K562 (cell line): Measurements from ENCODE around the gene HELLS. TPM values are rescaled to one million over a fixed set of nuclear protein-coding genes. Genes with fewer than 3 reads are reported as not detected.

Experiments
- ATAC-seq: fragments of 200-7000 bp; cut with Tn5 transposase; 3 replicates; pipeline ENCODE4 v1.9.1; 2020; ENCODE audit warnings: moderate library complexity
- Bru-seq: library from RNA; stranded (reverse); fragments of 400-500 nt; gene quantifications from one replicate; lab custom pipeline; 2021; lab: Mats Ljungman, UMichigan
- BruChase-seq, 2 experiments: library from RNA; stranded (reverse); fragments of 400-500 nt; gene quantifications; one replicate each; lab custom pipeline; 2021; lab: Mats Ljungman, UMichigan
- BruUV-seq: library from RNA; stranded (reverse); fragments of 400-500 nt; replicated peaks from 2 replicates; lab custom pipeline; 2021; lab: Mats Ljungman, UMichigan
- CTCF ChIA-PET: fragments of 300-600 bp; formaldehyde crosslinking; extraction: SDS; loops from one replicate; lab custom pipeline; 2021; ENCODE audit warnings: low intra/inter-chr PET ratio; lab: Yijun Ruan, JAX
- POLR2A ChIA-PET: fragments of 300-600, 350-650 bp; sonication (Branson Sonifier 250); formaldehyde crosslinking; extraction: SDS; loops from one replicate; lab custom pipeline; 2021; ENCODE audit warnings: antibody characterized with exemption, inconsistent platforms; lab: Yijun Ruan, JAX
- DNase-seq, 4 experiments: peaks; one replicate each; pipeline versions ENCODE4 v3.0.0 to v3.0.0-alpha.2; 2011 to 2018; ENCODE audit warnings: low spot score in 3 of 4, mixed read lengths in 3 of 4; ENCODE audit errors: extremely low read depth in 1 of 4
- FAIRE-seq: peaks from 2 replicates; lab custom pipeline; 2011; peaks lifted over from hg19 to GRCh38; lab: Jason Lieb, UNC
- H2AFZ ChIP-seq: 2 replicates; pipeline ENCODE4 v1.6.0; 2011; ENCODE audit warnings: low read depth, low read length, control low read depth, inconsistent platforms
- H3K27ac ChIP-seq: fragments of 200-600 bp; 3 replicates; pipeline ENCODE4 v1.8.0; 2011; ENCODE audit warnings: low read depth, mild to moderate bottlenecking, control low read depth, inconsistent platforms, low read length, moderate library complexity, mixed read lengths; ENCODE audit errors: extremely low read depth
- H3K27me3 ChIP-seq, 2 experiments: fragments of 300-600 bp in 1 of 2; 2 replicates in 1 of 2; 3 replicates in 1 of 2; pipeline versions ENCODE4 v1.6.0 to v1.8.0; 2011; ENCODE audit warnings: inconsistent platforms in 2 of 2, low read length in 2 of 2, mild to moderate bottlenecking in 1 of 2, mixed read lengths in 1 of 2, moderate library complexity in 1 of 2; ENCODE audit not compliant: control insufficient read depth in 2 of 2, insufficient read depth in 2 of 2
- H3K36me3 ChIP-seq: fragments of 300-600 bp; 3 replicates; pipeline ENCODE4 v1.8.0; 2011; ENCODE audit warnings: mild to moderate bottlenecking, low read length, inconsistent platforms; ENCODE audit not compliant: control insufficient read depth, insufficient read depth
- H3K4me1 ChIP-seq, 2 experiments: fragments of 200-600 bp in 1 of 2; replicated peaks in 1 of 2; 2 replicates in 1 of 2; 3 replicates in 1 of 2; pipeline versions ENCODE4 v1.5.1 to v1.8.0; 2011; ENCODE audit warnings: inconsistent platforms in 2 of 2, low read length in 2 of 2, mild to moderate bottlenecking in 1 of 2, mixed read lengths in 1 of 2, moderate library complexity in 1 of 2; ENCODE audit not compliant: control insufficient read depth in 2 of 2, insufficient read depth in 2 of 2
- H3K4me2 ChIP-seq: 2 replicates; pipeline ENCODE4 v1.6.1; 2011; ENCODE audit warnings: low read length, control low read depth, inconsistent platforms, mixed read lengths; ENCODE audit not compliant: insufficient read depth
- H3K4me3 ChIP-seq: fragments of 200-600 bp; sonication (generic), shearing (Covaris generic); 2 replicates; pipeline ENCODE4 v1.5.1; 2016; ENCODE audit warnings: control low read depth, inconsistent platforms
- H3K79me2 ChIP-seq: fragments of 200-600 bp; 3 replicates; pipeline ENCODE4 v1.8.0; 2011; ENCODE audit warnings: low read length, inconsistent platforms; ENCODE audit not compliant: control insufficient read depth, insufficient read depth
- H3K9ac ChIP-seq, 2 experiments: 2 replicates each; pipeline versions ENCODE4 v1.6.0 to v1.6.1; 2011; ENCODE audit warnings: low read depth in 2 of 2, low read length in 2 of 2, control low read depth in 1 of 2, inconsistent platforms in 1 of 2, mild to moderate bottlenecking in 1 of 2, mixed read lengths in 1 of 2; ENCODE audit not compliant: insufficient read depth in 1 of 2
- H3K9me1 ChIP-seq: one replicate; pipeline ENCODE4 v1.6.0; 2011; ENCODE audit warnings: inconsistent platforms, mild to moderate bottlenecking, low read length, moderate library complexity; ENCODE audit not compliant: control insufficient read depth, insufficient read depth
- H3K9me3 ChIP-seq: replicated peaks from 2 replicates; pipeline ENCODE4 v1.5.1; 2011; ENCODE audit warnings: low read depth, low read length, inconsistent platforms; ENCODE audit not compliant: control insufficient read depth, insufficient read depth
- H4K20me1 ChIP-seq: replicated peaks from 2 replicates; pipeline ENCODE4 v1.6.1; 2011; ENCODE audit warnings: low read length, inconsistent platforms, mixed read lengths; ENCODE audit not compliant: control insufficient read depth, insufficient read depth
- BDP1 ChIP-seq: IDR thresholded peaks from 3 replicates; pipeline ENCODE4 v1.6.1; 2011; ENCODE audit not compliant: insufficient read length, insufficient read depth
- BMI1 ChIP-seq: fragments of 150-350 bp; IDR thresholded peaks from 2 replicates; pipeline ENCODE4 v1.6.1; 2014; ENCODE audit warnings: low read length
- ESRRA ChIP-seq: fragments of 450-650 bp; IDR thresholded peaks from 2 replicates; pipeline ENCODE4 v1.6.1; 2014; ENCODE audit warnings: low read depth, mild to moderate bottlenecking, moderate library complexity, borderline replicate concordance
- HDAC1 ChIP-seq, 2 experiments: fragments of 450-650 bp; IDR thresholded peaks; 2 replicates each; pipeline ENCODE4 v1.6.1; 2016 to 2017; ENCODE audit warnings: inconsistent platforms in 1 of 2, mild to moderate bottlenecking in 1 of 2, moderate library complexity in 1 of 2
- HDGF ChIP-seq: fragments of 450-650 bp; IDR thresholded peaks from 2 replicates; pipeline ENCODE4 v1.6.1; 2016
- HIVEP1 ChIP-seq: fragments of 250-450 bp; sonication (Bioruptor Pico); IDR thresholded peaks from 2 replicates; pipeline ENCODE4 v1.4.0; 2020; ENCODE audit warnings: mild to moderate bottlenecking
- MAZ ChIP-seq, 2 experiments: fragments of 450-650 bp in 1 of 2; sonication (generic) in 1 of 2; formaldehyde crosslinking; IDR thresholded peaks in 1 of 2; conservative IDR thresholded peaks in 1 of 2; 2 replicates each; pipeline versions ENCODE4 v1.4.0 to v1.5.0; 2020; ENCODE audit warnings: mild to moderate bottlenecking in 1 of 2, missing genetic modification reagents in 1 of 2
- MTA2 ChIP-seq: fragments of 450-650 bp; IDR thresholded peaks from 2 replicates; pipeline ENCODE4 v1.6.1; 2016; ENCODE audit warnings: low read depth
- PATZ1 ChIP-seq: fragments of 250-450 bp; sonication (Bioruptor Pico); IDR thresholded peaks from 2 replicates; pipeline ENCODE4 v1.5.0; 2020; ENCODE audit warnings: mild to moderate bottlenecking, borderline replicate concordance
- PHF8 ChIP-seq: fragments of 200-600 bp; sonication (generic); IDR thresholded peaks from 2 replicates; pipeline ENCODE4 v1.6.1; 2012; ENCODE audit warnings: mixed run types, mild to moderate bottlenecking, inconsistent platforms, low read length, moderate library complexity, borderline replicate concordance
- RBBP5 ChIP-seq: fragments of 200-600 bp; sonication (generic); IDR thresholded peaks from 2 replicates; pipeline ENCODE4 v1.6.1; 2012; ENCODE audit warnings: borderline replicate concordance, mild to moderate bottlenecking, low read length, control low read depth, inconsistent platforms; ENCODE audit not compliant: insufficient read depth, poor library complexity, severe bottlenecking
- SIRT6 ChIP-seq: IDR thresholded peaks from one replicate; pipeline ENCODE4 v1.6.1; 2012; ENCODE audit warnings: low read depth, mild to moderate bottlenecking, control low read depth, inconsistent platforms, low read length, moderate library complexity
- ZBTB2 ChIP-seq: fragments of 450-650 bp; IDR thresholded peaks from 2 replicates; pipeline ENCODE4 v1.6.1; 2016; ENCODE audit warnings: antibody characterized with exemption
- WGBS: fragments of 100-300 bp; shearing (Covaris generic); methylation state at CpG from one replicate; pipeline ENCODE4 v1.1.6; 2016; ENCODE audit warnings: low coverage, mixed read lengths; ENCODE audit not compliant: insufficient coverage; ENCODE audit errors: missing lambda C conversion rate; 5-methylcytosine and 5-hydroxymethylcytosine counted together
- in situ Hi-C: fragments of 300-500 bp; cut with MboI; formaldehyde crosslinking; loops from 4 replicates; pipeline ENCODE4 v1.15.0; 2018; ENCODE audit warnings: inconsistent platforms, mixed read lengths
- intact Hi-C: fragments of 100-400 bp; cut with micrococcal nuclease; formaldehyde crosslinking; loops from 2 replicates; pipeline ENCODE4 v1.14.2; 2022
- long read RNA-seq, 3 experiments: library from polyadenylated mRNA in 2 of 3; library from RNA in 1 of 3; unstranded in 2 of 3; stranded (forward) in 1 of 3; transcript quantifications; one replicate each; pipeline ENCODE4 v2.0.0, GENCODE V29; 2019 to 2022
- polyA minus RNA-seq, 3 experiments: library from RNA; depleted of rRNA, polyadenylated mRNA; stranded (reverse); fragments of >200 nt; gene quantifications; 2 replicates each; pipeline ENCODE4 v1.2.3, GENCODE V29; 2011
- polyA plus RNA-seq, 8 experiments: library from polyadenylated mRNA; depleted of rRNA in 4 of 8; stranded (reverse) in 5 of 8; unstranded in 3 of 8; fragments of >200 nt; fragmentation: Nextera tagmentation in 2 of 8; fragmentation: Illumina TruSeq in 1 of 8; extraction: Ambion mirVana in 2 of 8; extraction: Trizol in 1 of 8; gene quantifications; 2 replicates each; pipeline versions ENCODE4 v1.2.1 to v1.2.3, GENCODE V29; 2011 to 2014; ENCODE audit warnings: inconsistent platforms in 1 of 8, missing spikeins in 1 of 8
- total RNA-seq, 7 experiments: library from RNA; depleted of rRNA in 6 of 7; stranded (reverse); fragments of >200 nt in 6 of 7; fragmentation: Illumina TruSeq in 2 of 7; extraction: Trizol in 2 of 7; gene quantifications; 2 replicates each; pipeline versions ENCODE4 v1.2.1 to v1.2.3, GENCODE V29; 2011 to 2021; ENCODE audit warnings: low replicate concordance in 1 of 7

The HELLS gene
- 77.0 and 189 TPM in 2 replicates for total RNA-seq (2011; cell fraction: chromatin; rRNA removed; ENCODE audit: low replicate concordance)
- 33.5 and 57.8 TPM in 2 replicates for total RNA-seq (2011; cell fraction: nucleolus; rRNA removed)
- total RNA-seq (2011; cell fraction: nucleoplasm; rRNA removed), result 110 and 174 TPM in 2 replicates
- total RNA-seq (2014; rRNA removed) (28.6 and 39.9 TPM in 2 replicates), total RNA-seq (2014; rRNA removed; fragmentation: Illumina TruSeq; extraction: Trizol) (52.1 and 55.5 TPM in 2 replicates), total RNA-seq (2015; rRNA removed; fragmentation: Illumina TruSeq; extraction: Trizol) (43.7 and 46.3 TPM in 2 replicates), total RNA-seq (2021) (40.8 and 45.7 TPM in 2 replicates), polyA plus RNA-seq (2011; rRNA removed) (19.6 and 24.7 TPM in 2 replicates), polyA plus RNA-seq (2014; fragmentation: Illumina TruSeq; extraction: Trizol) (14.3 and 15.4 TPM in 2 replicates), polyA plus RNA-seq (2014; fragmentation: Nextera tagmentation; extraction: Ambion mirVana) (10 to 100 TPM in 1 of 2 experiments, 1 to 10 TPM in 1; 8.8 to 12.1 TPM), polyA plus RNA-seq (2014; rRNA removed) (23.9 and 24.5 TPM in 2 replicates), polyA minus RNA-seq (2011; rRNA and poly(A)+ RNA removed) (38.9 and 46.0 TPM in 2 replicates), Bru-seq, nascent RNA (percentile 76 among the genes with signal in this experiment), BruChase-seq, experiment 1, labeled RNA remaining after a 2-hour chase (percentile 82 among the genes with signal in this experiment), BruChase-seq, experiment 2, labeled RNA remaining after a 6-hour chase (percentile 83 among the genes with signal in this experiment)
- 8.1 and 14.9 TPM in 2 replicates for polyA plus RNA-seq (2011; cell fraction: cytosol; rRNA removed)
- 26.8 and 29.4 TPM in 2 replicates for polyA plus RNA-seq (2011; cell fraction: nucleus; rRNA removed)
- polyA plus RNA-seq (2012), result 8.1 and 11.8 TPM in 2 replicates
- 20.0 and 23.8 TPM in 2 replicates for polyA minus RNA-seq (2011; cell fraction: cytosol; rRNA and poly(A)+ RNA removed)
- 33.5 and 38.9 TPM in 2 replicates for polyA minus RNA-seq (2011; cell fraction: nucleus; rRNA and poly(A)+ RNA removed)
- long read RNA-seq, experiment 1, transcript HELLS-202 (22 exons, 3,099 nt), result major isoform, 9 of 46 reads
- long read RNA-seq, experiment 1, partial matches to known transcripts, result 10 of 46 reads
- long read RNA-seq, experiment 1, other reads (novel, unspliced or antisense), result 27 of 46 reads
- long read RNA-seq, experiment 2, partial matches to known transcripts, result 4 of 8 reads
- long read RNA-seq, experiment 2, other reads (novel, unspliced or antisense), result 4 of 8 reads
- long read RNA-seq, experiment 3, partial matches to known transcripts, result 5 of 10 reads
- long read RNA-seq, experiment 3, other reads (novel, unspliced or antisense), result 3 of 10 reads

GRCh38 chr10:94545391-94546048, at the start of gene HELLS:
Gene HELLS, plus strand, starts transcription at chr10:94545788. Its CDS starts 134 bp downstream, at chr10:94545922.
- no TSS peak for BruUV-seq
- 0% methylated on average over 32 of the region's 48 CpGs for WGBS
- in situ Hi-C loops, result no loop called here
- no peaks in the 10 kb centered on the region for H3K27me3 ChIP-seq
- H3K79me2 ChIP-seq, result peaks cover 35% of the 10 kb centered on the region
- peak within 1 kb of the TSS; percentile 98 for H3K4me2 ChIP-seq
- intact Hi-C loops, result no loop called here
- H3K27ac ChIP-seq, result peak within 1 kb of the TSS; percentile 76
- CTCF ChIA-PET, result no interaction called here
- no peaks in the 10 kb centered on the region for H3K9me3 ChIP-seq
- H4K20me1 ChIP-seq, result no peaks in the 10 kb centered on the region
- peak; percentile 35 for FAIRE-seq
- DNase-seq, result peak; percentile 80 to 88 (median 86)
- peak; percentile 86 for ATAC-seq
- peaks cover 6 to 10% of the 10 kb centered on the region in 2 experiments; a peak in 4 of 5 replicates for H3K4me1 ChIP-seq
- H2AFZ ChIP-seq, result peak within 1 kb of the TSS; percentile 98
- H3K9ac ChIP-seq, result peak within 1 kb of the TSS; percentile 90 to 96
- H3K4me3 ChIP-seq, result peak within 1 kb of the TSS; percentile 93
- peaks cover 17% of the 10 kb centered on the region; the same call in 1 of the 3 replicates for H3K36me3 ChIP-seq
- POLR2A ChIA-PET, result interaction anchor here (1.1 to 1.4 kb wide), 3 partner anchors 12 to 18 kb away, joined by 3 to 6 read pairs (median 4); no protein-coding TSS in a partner anchor
- H3K9me1 ChIP-seq, result no peaks in the 10 kb centered on the region
- TF ChIP-seq RBBP5 (peak; percentile 72), MAZ (CRISPR knock-in tag; conservative IDR thresholded peaks at IDR 0.05 in 1 of 2, IDR thresholded peaks at IDR 0.05 in 1 of 2) (peak in 1 of 2 experiments; percentile 30; a peak in 1 of 4 replicates), HDGF (no peak), BDP1 (no peak), PATZ1 (CRISPR knock-in tag) (no peak), ZBTB2 (no peak), HDAC1 (IDR thresholded peaks at IDR 0.05) (peak in 1 of 2 experiments; percentile 67; a peak in 1 of 4 replicates), SIRT6 (no peak), MTA2 (no peak), PHF8 (peak; percentile 81; the same call in 1 of the 2 replicates), BMI1 (no peak), ESRRA (no peak), HIVEP1 (CRISPR knock-in tag) (no peak)
